Osteoblast (primary cell): ENCODE data around the gene RIN1. TPM values are rescaled to one million over a fixed set of nuclear protein-coding genes. Genes with fewer than 3 reads are reported as not detected.
"Not testable (repeated sequence)": the region's sequence is repeated elsewhere in the genome, so short reads cannot be mapped to it uniquely, and the experiment has no call there.

Experiments
- DNase-seq: peaks from one replicate; pipeline ENCODE4 v3.0.0; 2011; ENCODE audit warnings: low spot score, mixed read lengths; ENCODE audit not compliant: insufficient read length; ENCODE audit errors: missing footprints
- H2AFZ ChIP-seq: 2 replicates; pipeline ENCODE4 v1.6.0; 2011; ENCODE audit warnings: mild to moderate bottlenecking, low read length
- H3K27ac ChIP-seq: 2 replicates; pipeline ENCODE4 v1.5.1; 2011; ENCODE audit warnings: mild to moderate bottlenecking, low read depth, low read length, moderate library complexity
- H3K27me3 ChIP-seq: 2 replicates; pipeline ENCODE4 v1.6.0; 2012; ENCODE audit warnings: mild to moderate bottlenecking, control low read depth, inconsistent platforms, low read length, moderate library complexity; ENCODE audit not compliant: insufficient read depth
- H3K36me3 ChIP-seq: 2 replicates; pipeline ENCODE4 v1.5.1; 2011; ENCODE audit warnings: mild to moderate bottlenecking, low read length, control low read depth, moderate library complexity; ENCODE audit not compliant: insufficient read depth
- H3K4me1 ChIP-seq: 2 replicates; pipeline ENCODE4 v1.5.1; 2011; ENCODE audit warnings: mild to moderate bottlenecking, low read length, control low read depth, moderate library complexity; ENCODE audit not compliant: insufficient read depth
- H3K4me2 ChIP-seq: 2 replicates; pipeline ENCODE4 v1.6.0; 2011; ENCODE audit warnings: mild to moderate bottlenecking, low read length; ENCODE audit not compliant: insufficient read depth
- H3K4me3 ChIP-seq: fragments of 200-600 bp; sonication (generic); 3 replicates; pipeline ENCODE4 v1.5.1; 2012; ENCODE audit warnings: mild to moderate bottlenecking, low read length, inconsistent platforms; ENCODE audit not compliant: insufficient read depth
- H3K79me2 ChIP-seq: 2 replicates; pipeline ENCODE4 v1.6.0; 2012; ENCODE audit warnings: mild to moderate bottlenecking, low read length, control low read depth, inconsistent platforms; ENCODE audit not compliant: insufficient read depth
- H3K9me3 ChIP-seq: 2 replicates; pipeline ENCODE4 v1.5.1; 2011; ENCODE audit warnings: low read depth, low read length, control low read depth
- H4K20me1 ChIP-seq: 2 replicates; pipeline ENCODE4 v1.6.0; 2012; ENCODE audit warnings: mild to moderate bottlenecking, low read length, control low read depth; ENCODE audit not compliant: insufficient read depth
- CTCF ChIP-seq: IDR thresholded peaks from 2 replicates; pipeline ENCODE4 v1.5.1; 2011; ENCODE audit warnings: mild to moderate bottlenecking, low read depth, low read length, moderate library complexity; ENCODE audit errors: extremely low read depth
- total RNA-seq: library from RNA; depleted of rRNA; stranded (reverse); fragments of >200 nt; gene quantifications from 2 replicates; pipeline ENCODE4 v1.2.3, GENCODE V29; 2012

RIN1 gene
- total RNA-seq, 1 donor = 27.1 TPM

DNA sequence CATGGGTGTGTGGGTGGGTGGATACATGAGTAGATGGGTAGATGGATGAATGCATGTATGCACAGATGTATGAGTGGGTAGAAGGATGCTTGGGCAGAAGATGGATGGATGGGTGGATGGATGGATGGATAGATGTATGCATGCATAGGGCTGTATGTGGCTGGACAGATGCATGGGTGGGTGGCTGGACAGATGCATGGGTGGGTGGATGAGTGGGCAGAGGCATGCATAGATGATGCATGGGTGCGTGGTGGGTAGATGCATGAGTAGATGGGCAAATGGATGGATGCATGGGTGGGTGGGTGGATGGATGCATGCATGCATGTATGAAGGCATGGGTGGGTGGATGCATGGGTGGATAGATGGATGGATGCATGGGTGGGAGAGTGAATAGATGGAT, 12.6 kb downstream of the RIN1 start:
- Histone ChIP-seq H3K79me2 (no peaks in the 10 kb centered on the region), H4K20me1 (no peaks in the 10 kb centered on the region), H3K36me3 (no peaks in the 10 kb centered on the region), H3K4me1 (peaks cover 59% of the 10 kb centered on the region), H3K4me3 (no peak overlapping the region), H3K4me2 (no peak overlapping the region), H3K9me3 (no peaks in the 10 kb centered on the region), H3K27ac (no peak overlapping the region), H2AFZ (no peak overlapping the region), H3K27me3 (no peaks in the 10 kb centered on the region)
- no peak for DNase-seq
- TF ChIP-seq CTCF = no peak

GRCh38 chr11:66322732-66323427, 13.4 kb downstream of the RIN1 start:
- H3K79me2 ChIP-seq = no peaks in the 10 kb centered on the region
- H3K27me3 ChIP-seq = no peaks in the 10 kb centered on the region
- peak; percentile 95 for DNase-seq
- H3K4me2 ChIP-seq = no peak overlapping the region
- H2AFZ ChIP-seq = peak overlapping the region; percentile 71
- H3K4me1 ChIP-seq = peaks cover 59% of the 10 kb centered on the region
- no peaks in the 10 kb centered on the region for H3K9me3 ChIP-seq
- H3K36me3 ChIP-seq = no peaks in the 10 kb centered on the region
- TF ChIP-seq CTCF = no peak
- H3K4me3 ChIP-seq = no peak overlapping the region
- no peaks in the 10 kb centered on the region for H4K20me1 ChIP-seq
- H3K27ac ChIP-seq = peak overlapping the region; percentile 47

- Histone ChIP-seq H3K79me2 (peaks cover 2% of the 10 kb centered on the region), H3K27ac (no peak overlapping the region), H3K4me3 (no peak overlapping the region), H3K27me3 (no peaks in the 10 kb centered on the region), H2AFZ (no peak overlapping the region), H3K36me3 (no peaks in the 10 kb centered on the region), H3K4me1 (peaks cover 57% of the 10 kb centered on the region), H3K4me2 (no peak overlapping the region), H3K9me3 (no peaks in the 10 kb centered on the region), H4K20me1 (peaks cover under 1% of the 10 kb centered on the region)
- DNase-seq = peak; percentile 19
- TF ChIP-seq CTCF = no peak
These were observed 14.6 kb downstream of the RIN1 start for GRCh38 chr11:66321606-66322005.

- H2AFZ ChIP-seq, DNase-seq, H3K4me3 ChIP-seq, H3K4me2 ChIP-seq, H3K27me3 ChIP-seq, H3K9me3 ChIP-seq, H3K36me3 ChIP-seq, H3K27ac ChIP-seq, H4K20me1 ChIP-seq: not testable (repeated sequence)
- Histone ChIP-seq H3K4me1 (peaks cover 58% of the 10 kb centered on the region), H3K79me2 (peaks cover 10% of the 10 kb centered on the region)
These were observed 15.5 kb downstream of the RIN1 start for GRCh38 chr11:66320748-66321147.

- H3K9me3 ChIP-seq, DNase-seq, H2AFZ ChIP-seq, H3K36me3 ChIP-seq, H3K27ac ChIP-seq, H3K27me3 ChIP-seq, H3K4me3 ChIP-seq, H3K4me2 ChIP-seq: not testable (repeated sequence)
- Histone ChIP-seq H4K20me1 (peaks cover 14% of the 10 kb centered on the region), H3K79me2 (peaks cover 15% of the 10 kb centered on the region), H3K4me1 (peaks cover 58% of the 10 kb centered on the region)
These were observed 15.9 kb downstream of the RIN1 start for GRCh38 chr11:66320289-66320688.
